NCI-H128 (cell line): ENCODE data around the gene SLC1A4.
"Not testable (repeated sequence)": the region's sequence is repeated elsewhere in the genome, so short reads cannot be mapped to it uniquely, and the experiment has no call there.

Experiments
- DNase-seq: peaks from one replicate; lab custom pipeline; 2025; ENCODE audit not compliant: unreplicated experiment; lab: John Stamatoyannopoulos, UW

Gene SLC1A4

DNA sequence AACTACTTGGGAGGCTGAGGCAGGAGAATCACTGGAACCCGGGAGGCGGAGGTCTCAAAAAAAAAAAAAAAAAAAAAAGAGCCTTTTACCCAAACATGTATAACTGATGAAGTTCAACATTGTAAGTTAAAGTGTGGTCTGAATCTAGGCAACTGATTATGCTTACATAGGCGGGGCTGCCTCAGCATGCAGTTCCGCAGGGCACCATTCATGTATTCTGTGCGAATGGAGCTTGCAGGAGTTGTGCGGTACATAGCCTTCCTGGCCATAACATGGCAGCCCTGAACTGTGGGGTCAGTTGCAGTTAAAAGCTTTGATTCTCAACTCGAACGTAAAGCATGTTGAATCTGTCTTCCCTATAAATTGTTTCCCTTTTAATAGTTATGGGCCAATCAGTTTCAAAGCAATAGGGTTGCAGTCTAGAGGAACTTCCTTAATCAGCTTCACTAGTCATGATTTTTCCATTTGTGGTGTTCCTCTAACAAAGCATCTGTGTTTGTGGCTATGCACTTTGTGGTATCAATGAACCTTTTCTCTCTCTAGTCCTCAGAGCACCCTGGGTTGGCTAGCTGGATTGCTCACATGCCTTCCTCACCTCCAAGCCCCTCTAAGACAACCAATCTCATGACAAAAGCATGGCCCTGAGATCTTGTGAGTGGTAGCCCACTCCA lies 36.4 kb downstream of the SLC1A4 start:
- no peak for DNase-seq

DNA sequence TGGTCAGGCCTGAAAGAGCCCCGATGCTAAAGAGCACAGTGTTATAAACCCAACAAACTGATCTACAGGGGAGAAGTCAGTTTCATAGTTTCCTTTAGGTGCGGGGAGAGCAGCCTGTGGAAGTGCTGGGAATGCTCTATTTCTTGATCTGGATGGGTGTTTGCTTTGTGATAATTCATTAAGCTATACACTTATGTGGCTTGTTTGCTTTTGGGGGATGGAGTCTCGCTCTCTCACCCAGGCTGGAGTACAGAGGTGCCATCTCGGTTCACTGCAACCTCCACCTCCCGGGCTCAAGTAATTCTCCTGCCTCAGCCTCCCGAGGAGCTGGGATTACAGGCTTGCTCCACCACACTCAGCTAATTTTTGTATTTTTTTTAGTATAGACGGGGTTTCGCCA lies 37.0 kb downstream of the SLC1A4 start:
- DNase-seq: no peak

DNA sequence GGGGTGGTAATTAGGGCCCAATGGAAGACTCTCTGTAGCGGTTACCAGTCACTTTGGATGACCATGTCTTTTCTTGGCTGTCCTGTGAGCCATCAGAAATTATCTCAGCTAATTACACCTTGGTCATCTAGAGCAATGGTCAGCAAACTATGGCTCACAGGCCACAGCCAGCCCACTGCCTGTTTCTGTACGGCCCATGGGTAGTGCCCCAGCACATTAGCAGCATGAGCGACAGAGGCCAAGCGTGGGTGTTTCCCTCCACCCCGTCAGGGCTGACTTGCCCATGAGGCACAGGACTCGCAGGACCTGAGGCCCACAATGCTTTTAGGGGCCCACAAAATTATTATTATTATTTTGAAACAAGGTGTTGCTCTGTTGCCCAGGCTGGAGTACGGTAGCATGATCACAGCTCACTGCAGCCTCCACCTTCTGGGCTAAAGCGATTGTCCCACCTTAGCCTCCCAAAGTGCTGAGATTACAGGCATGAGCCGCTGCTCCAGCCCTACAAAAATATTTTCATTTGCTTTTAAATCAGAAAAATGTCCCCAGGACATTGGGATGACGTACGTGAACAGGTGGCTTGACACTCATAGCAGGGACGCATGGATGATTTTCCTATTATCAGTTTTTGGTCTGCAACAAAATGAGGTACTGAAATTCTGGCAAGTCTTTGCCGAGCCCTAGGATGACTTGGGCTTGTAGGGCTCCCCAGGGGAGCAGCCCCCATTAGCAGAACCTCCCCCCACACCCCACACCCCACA lies 37.7 kb downstream of the SLC1A4 start:
- DNase-seq: no peak

DNA sequence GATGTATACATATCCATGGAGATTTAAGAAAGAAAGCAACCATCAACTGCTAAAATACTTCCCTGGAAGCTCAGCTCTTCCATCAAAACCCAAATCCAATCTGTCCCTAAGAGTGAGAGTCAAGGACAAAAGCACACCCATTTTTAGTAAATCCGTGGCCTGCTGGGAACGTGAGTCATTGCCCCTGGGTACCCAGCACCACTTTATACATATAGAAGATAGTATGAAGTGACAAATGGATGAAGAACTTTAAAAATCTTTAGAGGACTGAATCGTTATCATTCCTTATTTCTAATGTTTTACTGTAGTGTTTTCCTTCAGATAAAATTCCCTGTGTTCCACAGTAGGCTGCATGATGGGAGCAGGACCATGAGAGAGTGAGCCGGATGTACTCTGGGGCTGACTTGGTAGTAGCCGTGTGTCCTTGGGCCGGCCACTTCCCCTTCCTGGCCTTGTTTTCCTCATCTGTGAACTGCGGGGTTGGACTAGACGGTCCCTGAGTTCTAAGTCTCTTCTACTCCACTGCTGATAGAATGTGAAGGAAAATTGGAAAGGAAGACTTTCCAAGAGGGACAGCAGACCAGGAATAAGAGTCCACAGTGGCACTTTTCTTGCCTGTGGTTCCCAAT lies 38.5 kb downstream of the SLC1A4 start:
- DNase-seq: no peak

DNA sequence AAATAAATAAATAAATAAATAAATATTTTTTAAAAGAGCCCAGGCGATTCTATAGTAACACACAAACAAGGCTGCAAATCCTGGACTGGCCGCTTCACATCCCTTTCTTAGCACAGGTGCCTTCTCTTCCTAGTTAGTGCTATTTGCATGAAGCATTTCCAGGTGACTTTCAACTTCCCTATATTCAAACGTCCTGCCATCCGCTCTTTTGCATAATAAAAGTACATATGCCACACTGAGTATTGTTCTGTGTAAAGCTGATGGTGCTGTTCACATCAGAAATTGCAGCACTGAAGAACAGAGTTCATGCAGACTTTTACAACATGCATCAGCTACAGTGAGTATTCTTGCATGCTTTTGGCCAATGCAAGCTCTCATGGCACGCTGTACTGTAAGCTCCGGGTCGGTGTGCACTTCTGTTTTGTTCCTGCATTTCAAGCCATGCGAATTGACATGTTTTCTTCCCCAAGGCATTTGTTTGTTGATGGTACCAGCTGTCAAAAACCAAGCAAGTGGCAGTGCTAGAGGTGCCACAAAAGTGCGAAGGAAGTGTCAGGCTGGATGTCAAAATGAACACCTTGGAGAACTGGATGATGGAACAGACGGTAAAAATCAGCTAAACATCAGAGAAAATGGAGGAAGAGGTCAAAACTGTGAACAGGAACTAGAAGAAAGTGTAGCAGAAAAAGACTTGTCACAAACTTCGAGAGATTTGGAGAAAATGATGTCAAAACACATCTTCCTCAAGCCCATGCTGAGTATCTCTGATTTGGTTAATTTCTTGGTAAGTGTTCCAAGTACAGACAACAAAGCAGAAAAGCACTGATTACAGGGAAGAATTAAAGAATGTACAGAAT lies 41.5 kb downstream of the SLC1A4 start:
- DNase-seq: no peak

DNA sequence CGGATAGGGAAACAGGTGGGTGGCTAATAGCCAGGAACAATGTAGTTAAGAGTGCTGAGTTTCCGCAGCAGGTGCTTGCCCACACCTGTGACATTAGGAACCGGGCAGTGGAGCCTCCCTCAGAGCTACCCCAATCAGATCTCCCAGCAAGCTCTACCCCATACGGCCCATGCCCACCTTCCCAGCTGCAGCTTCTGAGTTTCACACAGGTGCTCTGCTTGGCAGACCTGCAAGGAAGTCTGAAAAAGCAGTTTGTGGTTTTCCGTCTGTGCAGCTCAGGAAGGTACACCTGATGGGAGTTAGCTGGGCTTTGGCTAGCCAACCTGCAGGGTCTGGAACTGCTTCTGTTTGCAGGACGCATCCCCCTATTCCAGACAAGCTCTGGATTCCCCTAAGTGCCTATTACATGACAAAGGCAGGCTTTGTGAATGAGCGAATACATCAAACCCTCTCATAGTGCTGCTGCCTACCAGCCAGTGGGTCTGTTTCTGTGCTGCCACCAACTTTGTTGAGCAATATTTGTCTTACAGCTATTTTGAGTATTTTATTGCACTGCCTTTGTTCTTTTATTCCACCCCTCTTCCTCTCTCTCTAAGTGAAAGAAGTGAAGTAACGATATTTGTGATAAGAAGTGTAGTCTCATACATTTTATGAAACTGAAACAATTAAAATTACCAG lies 42.3 kb downstream of the SLC1A4 start:
- DNase-seq: no peak

DNA sequence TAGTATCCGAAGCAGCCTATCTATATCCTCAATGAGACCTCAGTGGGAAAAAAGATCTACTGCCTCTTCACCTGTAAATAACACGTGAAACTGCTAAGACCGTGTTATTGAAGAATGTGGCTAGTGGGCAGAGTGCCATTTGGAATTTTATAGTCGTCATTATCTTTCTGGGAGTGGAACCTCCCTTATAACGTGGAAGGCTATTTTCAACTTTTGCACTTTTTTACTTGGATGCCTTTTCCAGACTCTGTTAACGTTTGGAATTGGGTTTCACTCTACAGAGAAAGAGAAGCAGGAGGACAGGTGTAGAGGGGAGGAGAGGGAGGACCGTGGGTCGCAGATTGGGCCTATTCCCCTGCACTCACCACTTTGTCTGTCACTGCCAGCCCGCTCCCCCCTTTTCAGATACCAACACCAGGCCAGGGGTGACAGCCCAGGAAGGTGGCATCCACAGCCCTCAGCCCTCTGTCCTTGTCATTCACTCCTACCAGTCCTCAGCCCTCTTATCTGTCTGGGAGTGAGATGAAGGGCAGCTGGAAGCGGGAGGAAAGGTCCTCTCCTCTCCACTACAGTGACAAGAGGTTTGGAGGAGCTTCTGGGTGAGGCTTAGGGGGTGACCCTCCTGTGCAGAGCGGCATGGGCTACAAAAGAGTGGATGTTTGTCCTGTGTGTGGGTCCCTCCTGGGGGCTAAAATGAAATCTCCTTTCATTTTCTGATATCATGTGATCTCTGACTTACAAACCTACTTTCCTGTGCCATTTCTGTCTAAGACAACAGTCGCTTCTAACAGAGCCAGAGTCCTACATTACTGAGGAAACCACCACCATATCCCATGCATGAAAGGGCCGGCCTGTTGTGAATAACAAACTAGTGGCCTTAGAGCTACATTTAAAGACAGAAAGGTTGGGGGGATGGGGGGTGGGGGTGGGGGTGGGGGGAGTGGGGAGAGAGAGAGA lies 43.1 kb downstream of the SLC1A4 start:
- DNase-seq: no peak

DNA sequence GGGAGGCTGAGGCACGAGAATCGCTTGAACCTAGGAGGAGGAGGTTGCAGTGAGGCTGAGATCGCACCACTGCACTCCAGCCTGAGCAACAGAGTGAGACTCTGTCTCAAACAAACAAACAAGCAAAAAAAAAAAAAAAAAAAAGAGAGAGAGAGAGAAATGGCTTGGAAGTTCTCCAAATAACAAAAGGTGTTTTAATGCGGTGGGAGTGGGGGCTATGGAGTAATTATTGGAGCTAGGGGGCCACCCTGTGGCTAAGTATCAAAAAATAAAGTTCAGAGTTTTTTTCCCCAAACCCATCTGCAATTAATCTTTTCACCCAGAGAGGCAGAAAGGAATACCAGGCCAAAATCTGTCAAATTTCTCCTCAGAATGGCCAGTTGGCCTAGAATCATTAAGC lies 44.0 kb downstream of the SLC1A4 start:
- DNase-seq: no peak

DNA sequence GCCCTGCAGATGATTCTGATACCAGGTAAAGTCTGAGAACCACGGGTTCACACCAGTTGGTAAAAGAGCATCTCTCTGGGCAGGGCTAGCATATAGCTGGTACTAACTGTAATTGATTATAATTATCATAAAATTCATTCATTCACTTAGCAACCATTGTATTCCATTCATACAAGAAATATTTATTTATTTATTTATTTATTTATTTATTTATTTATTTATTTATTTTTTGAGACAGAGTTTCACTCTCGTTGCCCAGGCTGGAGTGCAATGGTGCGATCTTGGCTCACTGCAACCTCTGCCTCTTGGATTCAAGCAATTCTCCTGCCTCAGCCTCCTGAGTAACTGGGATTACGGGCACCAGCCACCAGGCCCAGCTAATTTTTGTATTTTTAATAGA lies 44.5 kb downstream of the SLC1A4 start:
- not testable (repeated sequence) for DNase-seq

DNA sequence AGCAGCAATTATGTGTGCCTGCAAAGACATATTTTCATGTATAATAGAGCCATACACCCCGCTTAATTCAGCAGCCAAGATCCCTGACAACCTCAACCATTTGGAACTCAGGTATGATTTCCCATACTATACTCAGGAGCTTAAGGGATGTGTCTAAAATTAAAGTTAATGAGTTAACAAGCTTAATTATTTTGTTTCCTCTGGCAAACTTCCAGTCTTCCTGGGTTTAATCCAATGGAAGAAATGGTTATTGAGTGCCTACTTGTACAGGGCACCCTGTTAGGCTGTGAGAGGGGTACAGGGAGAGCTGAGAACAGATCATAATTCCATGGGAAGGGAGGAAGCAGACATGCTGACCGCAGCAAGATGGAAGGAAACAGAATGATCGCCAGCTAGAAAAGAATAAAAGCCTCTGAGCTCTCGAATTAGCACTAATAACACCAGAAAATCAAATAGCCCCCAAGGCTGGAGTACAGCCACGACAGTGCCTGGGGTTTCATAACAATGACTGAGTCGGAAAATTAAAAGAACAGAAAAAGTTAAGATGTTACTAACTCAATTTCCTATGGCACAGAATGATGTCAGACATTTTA lies 46.2 kb downstream of the SLC1A4 start:
- DNase-seq: no peak

DNA sequence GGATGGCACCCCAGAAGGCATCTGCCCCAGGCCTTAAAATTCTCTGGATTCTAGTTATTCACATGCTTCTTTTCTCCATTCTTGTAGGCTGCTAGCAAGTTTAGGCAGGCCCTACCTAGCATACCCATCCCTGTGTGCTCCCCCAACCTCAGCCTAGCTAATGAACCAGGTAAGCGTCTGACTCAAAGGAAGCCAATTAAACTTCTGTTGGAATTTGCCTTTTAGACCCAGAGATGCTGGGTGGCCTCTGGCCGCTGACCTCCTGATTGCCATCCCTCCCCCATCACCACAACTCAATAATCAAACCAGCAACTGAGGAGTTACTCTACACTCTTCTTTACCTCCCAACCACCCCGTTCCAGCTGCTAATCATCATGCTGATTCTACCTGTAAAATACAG lies 48.0 kb downstream of the SLC1A4 start:
- DNase-seq: no peak

DNA sequence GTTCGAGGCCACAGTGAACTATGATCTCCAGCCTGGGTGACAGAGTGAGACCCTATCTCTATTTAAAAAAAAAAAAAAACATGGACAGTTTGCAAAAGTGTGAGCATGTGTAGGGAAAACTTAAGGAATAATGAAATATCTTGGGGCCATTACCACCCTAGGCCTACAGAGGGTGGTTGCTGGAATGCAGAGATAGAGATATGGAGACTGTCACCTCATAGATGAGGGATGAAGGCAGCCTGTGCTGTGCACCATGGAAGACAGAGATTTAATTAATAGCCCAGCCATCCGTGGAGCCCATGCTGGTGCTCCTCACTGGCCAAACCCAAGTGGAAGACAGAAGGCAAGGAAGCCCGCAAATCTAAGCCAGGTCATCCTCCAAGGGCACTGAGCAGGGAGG lies 50.4 kb downstream of the SLC1A4 start:
- no peak for DNase-seq

DNA sequence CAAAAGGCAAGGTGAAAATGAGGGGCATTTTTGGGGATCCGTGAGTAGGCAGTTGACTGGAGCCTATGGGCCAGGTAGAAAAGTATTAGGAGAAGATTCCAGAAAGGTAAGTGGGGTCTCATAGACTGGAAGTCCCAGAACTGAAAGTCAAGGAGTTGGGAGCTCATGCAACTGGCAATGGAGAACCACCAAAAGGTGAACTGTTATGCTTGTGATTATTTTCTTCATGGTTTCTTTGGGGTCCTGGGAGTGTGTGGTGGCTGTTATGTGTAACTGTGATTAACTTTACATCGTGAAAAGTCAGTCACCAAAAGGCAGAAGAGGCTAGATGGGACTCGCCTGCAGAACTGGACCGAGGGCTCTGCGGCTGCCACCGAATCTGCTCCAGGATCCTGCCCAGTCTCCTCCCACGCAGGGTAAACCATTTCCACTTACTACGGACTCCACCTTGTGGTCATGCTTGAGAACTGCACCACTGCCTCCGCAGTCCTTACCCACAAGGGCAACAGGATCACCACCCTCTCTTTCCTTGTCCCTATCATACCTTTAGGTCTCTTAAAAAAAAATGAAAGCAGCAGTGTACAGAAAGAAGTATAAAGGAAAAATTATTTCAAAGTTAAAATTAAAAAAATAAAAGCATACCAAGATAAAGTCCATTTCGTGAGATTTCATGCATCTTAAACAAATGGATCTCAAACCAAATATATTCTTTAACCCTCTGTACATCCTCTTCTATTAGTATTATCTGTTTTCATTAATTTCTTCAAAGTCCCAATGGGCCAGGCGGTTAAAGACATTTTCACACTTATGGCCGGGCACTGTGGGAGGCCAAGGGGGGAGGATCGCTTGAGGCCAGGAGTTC lies 51.4 kb downstream of the SLC1A4 start:
- DNase-seq: peak; percentile 51

DNA sequence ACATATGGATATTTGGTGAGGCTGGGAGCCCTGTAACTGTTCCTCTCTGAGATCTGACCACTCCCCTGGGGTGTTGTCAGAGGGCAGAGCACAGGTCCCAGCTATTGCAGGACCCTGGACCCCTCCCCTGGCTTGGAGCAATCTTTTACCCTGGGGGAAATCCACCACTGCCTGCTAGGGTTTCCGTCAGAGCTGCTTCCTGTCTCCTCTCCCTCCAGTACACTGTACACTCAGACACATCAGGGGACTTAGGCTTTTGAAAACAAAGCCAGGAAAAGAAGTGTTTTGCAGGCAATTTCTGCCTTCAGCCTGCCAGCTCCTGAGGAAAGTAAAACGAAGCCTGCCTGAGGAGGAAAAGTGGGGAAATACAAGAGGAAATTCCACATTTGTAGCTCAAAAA lies 53.8 kb downstream of the SLC1A4 start:
- DNase-seq: no peak

DNA sequence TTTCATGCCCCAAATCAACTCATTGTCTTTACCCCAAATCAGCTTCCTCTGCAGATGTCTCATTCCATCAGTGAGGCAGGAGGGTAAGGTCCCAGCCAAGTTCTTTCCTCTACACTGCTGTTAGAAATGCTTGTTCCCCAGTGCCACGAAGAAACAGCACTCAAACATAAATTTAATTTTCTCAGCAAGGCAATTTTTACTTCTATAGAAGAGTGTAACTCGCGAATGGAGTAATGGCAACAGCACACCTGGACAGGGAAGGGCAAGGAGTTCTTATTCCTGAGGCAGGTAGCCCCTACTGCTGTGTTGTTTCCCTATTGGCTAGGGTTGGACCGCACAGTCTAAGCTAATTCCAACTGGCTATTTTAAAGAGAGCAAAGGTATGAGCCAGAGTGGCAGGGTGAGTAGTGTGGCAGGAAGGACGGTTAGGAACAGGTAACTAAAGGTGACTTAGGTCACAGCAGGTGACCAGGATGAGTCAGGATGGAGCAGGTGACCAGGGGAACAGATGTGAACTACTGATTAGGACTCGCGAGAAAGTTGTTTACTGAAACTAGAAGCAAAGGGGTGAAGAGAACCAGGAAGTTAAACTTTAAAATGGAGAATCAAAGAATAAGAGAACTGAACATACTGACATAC lies 55.0 kb downstream of the SLC1A4 start:
- no peak for DNase-seq

DNA sequence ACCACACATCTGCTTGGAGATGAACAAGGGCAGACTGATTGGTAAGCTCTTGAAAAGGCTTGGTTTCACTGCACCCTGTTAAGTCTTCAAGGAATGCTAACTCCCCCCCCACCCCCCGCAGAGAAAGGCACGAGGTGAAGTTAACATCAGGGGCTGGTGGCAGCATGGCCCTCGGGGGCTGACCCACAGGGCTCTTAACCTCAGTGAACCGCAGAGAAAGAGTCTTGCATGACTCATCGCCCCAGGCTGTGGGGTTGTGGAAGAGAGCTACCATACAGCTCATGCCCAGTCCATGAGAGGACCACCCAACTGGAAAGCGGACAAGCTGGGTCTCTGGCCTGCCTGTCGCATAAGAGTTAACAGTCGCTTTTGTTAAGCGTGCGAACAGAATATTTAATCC lies 56.5 kb downstream of the SLC1A4 start:
- no peak for DNase-seq

DNA sequence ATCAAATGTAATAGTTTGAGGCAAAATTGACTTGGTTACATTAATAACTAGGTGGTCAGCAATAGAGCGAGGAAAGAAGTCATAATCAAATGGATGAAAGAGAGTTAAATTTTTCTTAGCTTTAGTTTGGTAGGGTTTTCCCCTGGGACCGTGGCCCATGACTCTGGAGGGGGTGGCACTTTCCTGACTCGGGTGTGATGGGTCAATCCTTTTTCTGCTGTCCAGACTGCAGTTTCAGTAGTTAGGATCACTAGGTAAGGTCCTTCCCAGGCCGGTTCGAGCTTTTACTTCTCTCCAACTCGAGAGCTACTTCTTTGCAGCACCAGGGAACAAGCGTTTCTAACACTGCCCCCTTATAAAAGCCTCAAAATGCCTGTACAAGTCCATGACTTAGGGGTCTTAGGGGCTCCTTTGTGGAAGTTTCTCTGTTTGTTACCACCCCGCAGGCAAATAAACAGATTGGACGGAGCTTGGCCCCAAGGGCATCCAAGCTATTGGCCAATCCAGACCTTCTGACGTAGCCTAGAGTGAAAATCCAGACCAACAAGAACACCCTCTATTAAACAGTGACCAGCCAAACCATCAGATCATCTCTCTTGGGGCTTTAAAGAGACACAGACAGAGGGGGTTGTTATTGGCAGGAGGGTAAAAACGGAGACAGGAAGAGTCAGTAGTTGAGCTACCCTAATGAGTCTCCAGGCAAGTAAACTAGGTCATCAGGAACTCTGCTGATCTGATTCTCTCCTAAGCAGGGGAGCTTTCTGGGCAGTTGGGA lies 57.6 kb downstream of the SLC1A4 start:
- DNase-seq: no peak
